GM21528 (cell line): ENCODE results near the gene PPP1R2B.
"Not testable (repeated sequence)": the region's sequence is repeated elsewhere in the genome, so short reads cannot be mapped to it uniquely, and the experiment has no call there.

Experiments
- ATAC-seq: cut with Tn5 transposase; IDR thresholded peaks from one replicate; pipeline ENCODE4 v1.9.1; 2021; ENCODE audit warnings: mild to moderate bottlenecking, moderate library complexity; ENCODE audit not compliant: unreplicated experiment, low FRiP score

The PPP1R2B gene

GRCh38 chr5:156850206-156850751, at the start of gene PPP1R2B:
TSS of gene PPP1R2B (plus strand) at chr5:156850295. CDS start at chr5:156850563, 268 bp downstream.
- no peak for ATAC-seq

DNA sequence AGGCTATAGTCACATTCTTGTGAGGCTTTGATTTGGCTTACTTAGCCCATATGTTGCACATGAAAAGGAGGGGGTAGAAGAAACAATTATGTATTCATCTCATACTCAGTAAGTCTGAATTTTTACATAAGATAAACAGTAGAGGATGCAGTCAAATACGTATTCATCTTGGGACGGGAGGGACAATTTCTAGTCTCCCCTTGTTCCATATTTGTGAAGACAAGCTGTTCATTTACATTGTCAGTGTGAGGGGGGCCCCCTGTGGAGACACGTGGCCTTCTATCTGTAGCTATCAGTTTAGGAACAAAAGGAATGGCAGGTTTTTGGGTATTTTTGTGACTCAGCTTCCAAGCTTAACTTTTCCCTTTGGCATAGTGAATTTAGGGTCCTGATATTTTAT, 49.2 kb upstream of the PPP1R2B start:
- no peak for ATAC-seq

DNA sequence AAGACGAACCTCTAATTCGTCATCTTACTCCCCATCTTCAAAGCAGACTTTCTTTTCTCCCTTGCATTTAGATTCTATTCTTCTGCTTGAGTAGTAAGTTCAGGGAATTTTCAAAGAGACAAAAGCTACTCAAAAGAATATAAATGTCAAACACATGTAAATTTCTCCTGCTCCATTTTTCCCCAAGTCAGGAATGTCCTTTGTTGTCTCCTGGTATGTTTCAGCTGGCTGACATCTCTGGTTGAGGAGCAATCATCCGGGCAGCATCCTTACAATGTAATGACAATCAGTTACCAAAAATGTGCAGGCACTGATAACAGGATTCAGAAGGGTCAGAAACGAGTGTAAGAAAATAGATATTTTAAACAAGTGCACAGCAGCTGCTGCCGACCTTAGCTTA, 47.6 kb upstream of the PPP1R2B start:
- no peak for ATAC-seq

DNA sequence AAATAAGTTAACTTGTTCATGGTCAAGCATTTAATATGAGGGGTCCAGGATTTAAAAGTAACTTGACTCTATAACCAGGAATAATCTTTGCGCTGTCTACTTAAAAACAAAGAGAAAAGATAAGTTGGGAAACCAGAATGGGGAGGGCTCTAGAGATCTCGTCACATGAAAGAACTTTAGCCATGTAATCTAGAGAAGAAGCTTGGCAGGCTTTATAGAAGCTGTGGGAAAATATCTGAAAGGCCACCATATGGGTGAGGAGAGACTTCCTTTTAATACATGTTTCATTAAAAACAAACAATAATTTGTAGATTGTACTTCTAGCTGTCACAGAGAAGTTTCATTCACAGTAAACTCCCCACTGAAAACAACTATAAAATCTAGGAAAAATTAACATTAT, 46.7 kb upstream of the PPP1R2B start:
- ATAC-seq, result no peak

DNA sequence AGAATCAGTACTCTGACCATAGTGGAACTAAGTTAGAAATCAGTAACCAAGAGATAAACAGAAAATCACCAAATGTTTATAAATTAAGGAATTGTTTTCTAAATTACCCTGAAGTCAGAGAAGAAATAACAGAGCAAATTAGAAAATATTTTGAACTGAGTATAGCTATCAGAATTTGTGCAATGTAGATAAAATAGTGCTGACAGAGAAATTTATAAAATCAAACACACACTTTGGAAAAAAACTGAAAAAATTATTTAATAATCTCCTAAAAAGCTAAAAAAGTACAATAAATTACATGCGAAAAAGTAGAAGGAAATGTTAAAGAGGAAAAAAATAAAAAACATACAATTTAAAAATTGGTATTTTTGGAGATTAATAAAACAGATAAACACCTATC, 37.1 kb upstream of the PPP1R2B start:
- no peak for ATAC-seq

DNA sequence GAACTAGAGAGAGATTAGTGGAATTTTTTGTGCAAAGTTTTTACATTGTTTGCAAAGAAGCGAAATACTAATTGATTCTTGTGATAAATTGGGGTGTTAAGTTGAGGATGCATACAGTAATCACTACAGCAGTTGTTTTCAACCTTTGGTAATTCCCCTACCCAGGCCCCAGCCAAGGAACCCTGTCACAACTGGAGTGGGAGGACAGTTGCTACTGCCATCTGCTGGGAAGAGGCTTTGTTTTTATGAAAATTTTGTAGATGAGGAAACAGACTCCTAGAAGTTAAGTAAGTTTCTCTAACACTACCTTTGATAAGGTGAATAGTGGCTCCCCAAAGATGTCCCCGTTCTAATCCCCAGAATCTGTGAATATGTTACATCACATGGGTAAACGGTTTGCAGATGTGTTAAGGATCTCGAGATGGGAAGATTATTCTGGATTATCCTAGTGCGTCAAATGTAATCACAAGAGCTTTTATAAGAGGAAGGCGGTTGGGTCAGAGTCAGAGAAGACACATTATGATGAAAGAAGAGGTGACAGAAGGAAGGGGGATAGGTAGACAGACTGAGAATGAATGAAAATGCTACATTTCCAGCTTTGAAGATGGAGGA, 34.0 kb upstream of the PPP1R2B start:
- no peak for ATAC-seq

- no peak for ATAC-seq
These were observed 30.6 kb upstream of the PPP1R2B start for GRCh38 chr5:156819537-156819936.

DNA sequence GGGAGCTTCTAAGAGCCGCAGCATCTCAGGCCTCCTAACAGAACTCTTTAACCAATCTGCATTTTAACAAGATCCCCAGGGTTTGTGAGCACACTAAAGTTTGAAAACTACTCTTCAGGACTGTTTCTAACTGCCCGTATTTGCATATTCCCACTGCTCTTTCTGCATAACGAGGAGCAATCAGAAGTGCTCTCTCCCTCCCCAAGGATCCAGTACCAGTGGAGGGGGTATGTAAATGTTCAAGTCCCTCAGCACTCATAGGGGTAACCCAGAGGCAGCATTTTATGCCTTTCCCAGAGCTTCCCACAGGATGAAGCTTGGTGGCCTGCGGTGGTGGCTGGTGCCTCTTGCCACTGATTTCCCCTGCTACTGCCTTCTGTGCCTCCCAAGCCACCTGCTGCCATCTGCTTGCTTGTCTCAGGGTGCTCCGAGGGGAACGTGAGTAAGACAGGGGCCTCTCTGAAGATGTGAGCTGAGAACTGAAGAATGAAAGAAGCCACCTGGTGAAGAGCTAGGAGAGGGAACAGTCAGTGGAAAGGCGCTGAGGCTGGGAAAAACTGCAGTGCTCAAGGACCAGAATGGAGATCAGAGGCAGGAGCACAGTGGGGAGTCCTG, 30.0 kb upstream of the PPP1R2B start:
- no peak for ATAC-seq

- ATAC-seq, result no peak
These were observed 25.9 kb upstream of the PPP1R2B start for GRCh38 chr5:156824241-156824640.

DNA sequence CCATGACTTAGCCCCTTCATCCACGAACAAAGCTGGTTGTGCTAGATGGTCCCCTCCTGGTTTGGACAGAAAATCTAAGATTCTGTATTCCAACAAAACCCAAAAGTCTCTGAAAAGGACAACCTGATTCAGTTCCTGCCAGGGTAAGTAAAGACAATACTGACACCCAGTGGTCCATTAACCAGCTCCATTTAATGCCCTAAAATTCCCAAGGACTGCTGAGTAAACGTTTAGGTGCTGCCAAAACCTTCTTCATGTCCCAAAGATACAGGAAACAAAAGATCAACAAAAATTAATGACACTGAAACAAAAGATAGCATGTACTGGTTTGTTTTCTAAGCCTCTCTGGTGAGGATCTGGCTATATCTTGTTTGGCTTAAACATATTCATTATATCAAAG, 25.3 kb upstream of the PPP1R2B start:
- ATAC-seq, result no peak

DNA sequence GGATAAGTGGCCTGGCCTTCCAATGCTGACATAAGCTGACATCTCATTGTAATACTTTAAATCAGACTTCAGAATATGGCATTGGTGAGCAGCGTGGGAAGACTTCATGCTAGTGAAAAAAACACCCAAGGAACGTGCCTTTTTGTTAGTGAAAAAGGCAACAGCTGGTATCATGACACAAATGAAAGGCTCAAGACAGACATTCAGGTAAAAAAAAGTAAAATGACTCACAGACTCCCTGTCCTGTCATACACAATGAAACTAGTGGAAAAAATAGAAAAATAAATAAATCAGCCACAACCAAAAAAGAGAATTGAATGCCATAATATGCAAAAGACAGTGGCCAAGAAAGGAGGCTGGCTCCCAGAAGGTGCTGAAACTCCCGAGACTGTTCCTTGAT, 24.4 kb upstream of the PPP1R2B start:
- ATAC-seq, result no peak

- ATAC-seq, result peak; percentile 90
These were observed 23.9 kb upstream of the PPP1R2B start for GRCh38 chr5:156826150-156826549.

DNA sequence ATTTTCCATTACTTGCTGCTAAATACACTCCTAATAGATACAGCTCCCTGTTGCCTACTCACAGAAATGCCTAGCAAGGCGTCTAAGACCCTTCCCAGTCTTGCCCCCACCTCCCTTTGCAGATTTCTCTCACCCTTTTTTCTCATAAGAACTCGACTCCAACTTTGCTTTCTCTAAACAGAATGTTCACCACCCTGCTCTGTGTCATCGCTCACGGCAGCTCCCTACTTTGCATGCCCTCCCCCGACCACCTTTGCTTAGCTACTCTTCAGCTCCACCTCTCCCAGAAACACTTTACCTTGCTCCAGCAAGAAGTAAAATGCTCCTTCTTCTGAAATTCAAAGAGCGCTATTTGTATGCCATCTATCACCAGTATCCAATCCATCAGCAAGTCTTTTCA, 15.2 kb upstream of the PPP1R2B start:
- ATAC-seq, result no peak

GRCh38 chr5:156835905-156836304, 14.2 kb upstream of the PPP1R2B start:
- ATAC-seq, result peak; percentile 57

GRCh38 chr5:156836846-156837245, 13.2 kb upstream of the PPP1R2B start:
- ATAC-seq, result no peak

- ATAC-seq, result no peak
These were observed 11.1 kb upstream of the PPP1R2B start for GRCh38 chr5:156838961-156839360.

GRCh38 chr5:156841737-156842136, 8.4 kb upstream of the PPP1R2B start:
- no peak for ATAC-seq

GRCh38 chr5:156846914-156847313, 3.2 kb upstream of the PPP1R2B start:
- ATAC-seq, result no peak

GRCh38 chr5:156848447-156848846, 1.6 kb upstream of the PPP1R2B start:
- ATAC-seq, result not testable (repeated sequence)

DNA sequence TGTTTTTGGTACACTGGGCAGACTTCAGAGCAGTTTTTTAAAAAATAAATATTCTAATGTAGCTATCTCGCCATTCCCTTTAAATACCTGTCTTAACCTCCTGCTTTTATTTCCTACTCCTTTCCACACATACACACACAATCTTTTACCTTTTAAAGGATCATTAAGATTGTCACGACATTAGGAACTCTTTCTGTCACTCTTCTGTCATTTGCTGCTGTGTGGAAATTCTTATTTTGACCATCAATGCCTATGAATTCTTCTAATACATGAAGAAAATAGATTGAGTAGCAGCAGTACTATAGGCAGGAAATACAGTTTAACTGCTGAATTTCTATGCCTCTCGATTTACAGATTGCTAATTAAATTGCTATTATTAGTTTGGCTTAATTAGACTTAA, 1.8 kb downstream of the PPP1R2B start:
- no peak for ATAC-seq

DNA sequence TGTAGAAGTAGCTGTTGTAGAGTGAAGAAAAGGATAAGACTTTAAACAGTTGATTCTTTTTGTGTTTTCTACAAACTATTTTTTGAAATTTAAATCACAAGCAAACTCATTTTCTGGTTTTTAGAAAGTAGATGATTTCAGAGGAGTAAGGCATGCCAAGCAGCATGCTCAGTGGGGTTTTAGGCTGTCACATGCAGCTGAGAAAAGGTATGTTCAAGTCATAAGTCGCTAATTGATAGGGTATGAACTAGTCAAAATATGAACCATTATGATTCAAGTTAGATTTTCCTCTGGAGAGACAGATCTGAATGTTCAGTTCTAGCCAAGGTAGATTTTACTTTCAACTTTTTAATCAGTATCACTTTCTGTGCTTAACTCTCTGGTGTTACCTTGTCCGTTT, 3.0 kb downstream of the PPP1R2B start:
- not testable (repeated sequence) for ATAC-seq

DNA sequence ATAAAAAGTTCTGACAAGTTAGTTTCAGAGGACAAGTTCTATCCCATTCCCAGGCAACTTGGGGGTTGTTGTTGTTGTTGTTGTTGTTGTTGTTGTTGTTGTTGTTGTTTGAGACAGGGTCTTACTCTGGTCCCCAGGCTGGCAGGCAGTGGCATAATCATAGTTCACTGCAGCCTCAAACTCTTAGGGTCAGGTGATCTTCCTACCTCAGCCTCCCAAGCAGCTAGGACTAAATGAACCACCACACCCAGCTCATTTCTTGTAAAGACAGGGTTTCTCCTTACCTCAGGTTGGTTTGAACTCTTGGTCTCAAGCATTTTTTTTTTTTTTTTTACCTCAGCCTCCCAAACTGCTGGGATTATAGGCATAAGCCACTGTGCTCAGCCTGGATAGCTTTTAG, 15.3 kb downstream of the PPP1R2B start:
- no peak for ATAC-seq
